SJSA1 (cell line): ENCODE results near the gene KCNG2. TPM values are rescaled to one million over a fixed set of nuclear protein-coding genes. Genes with fewer than 3 reads are reported as not detected.
A peak's percentile ranks its signal among the peaks of the same experiment; 100 is the strongest.

Source experiments
- DNase-seq, 2 experiments: peaks; one replicate each; pipeline ENCODE4 v3.0.0-alpha.2; 2015 to 2020; ENCODE audit warnings: low spot score in 2 of 2, low read depth in 1 of 2
- H3K27ac ChIP-seq: fragments of 250-450 bp; sonication (Bioruptor Pico); 2 replicates; pipeline ENCODE4 v1.5.1; 2020; ENCODE audit warnings: mild to moderate bottlenecking, moderate library complexity
- H3K27me3 ChIP-seq: fragments of 250-450 bp; sonication (Bioruptor Pico); replicated peaks from 2 replicates; pipeline ENCODE4 v1.5.1; 2020; ENCODE audit warnings: mild to moderate bottlenecking, moderate library complexity
- H3K36me3 ChIP-seq: fragments of 250-450 bp; sonication (Bioruptor Pico); 2 replicates; pipeline ENCODE4 v1.5.1; 2020; ENCODE audit warnings: mild to moderate bottlenecking
- H3K4me1 ChIP-seq: fragments of 250-450 bp; sonication (Bioruptor Pico); replicated peaks from 2 replicates; pipeline ENCODE4 v1.6.1; 2021; ENCODE audit warnings: mild to moderate bottlenecking
- H3K4me3 ChIP-seq: fragments of 250-450 bp; sonication (Bioruptor Pico); 2 replicates; pipeline ENCODE4 v1.5.1; 2020; ENCODE audit warnings: mild to moderate bottlenecking
- H3K9me3 ChIP-seq: fragments of 250-450 bp; sonication (Bioruptor Pico); replicated peaks from 2 replicates; pipeline ENCODE4 v1.5.1; 2020; ENCODE audit warnings: mild to moderate bottlenecking
- total RNA-seq: library from RNA; depleted of rRNA; stranded (reverse); fragments of >200 nt; shearing (Covaris generic); gene quantifications from 2 replicates; pipeline ENCODE4 v1.2.3, GENCODE V29; 2014

The KCNG2 gene
- total RNA-seq, 1 experiment from 2014 or later = not detected

- DNase-seq = no peak
Measured at GRCh38 chr18:79817607-79817998, 19.9 kb downstream of the KCNG2 start.

GRCh38 chr18:79818036-79818435 lies 20.3 kb downstream of the KCNG2 start:
- peak in 1 of 2 experiments; percentile 9 for DNase-seq
- 0 out of 2 replicates have a peak, but pooled peaks cover 8% of the 10 kb centered on the region for H3K27me3 ChIP-seq
- no peaks in the 10 kb centered on the region for H3K36me3 ChIP-seq
- H3K4me1 ChIP-seq = peaks cover 5% of the 10 kb centered on the region
- no peaks in the 10 kb centered on the region for H3K9me3 ChIP-seq
- H3K27ac ChIP-seq = no peak overlapping the region
- no peak overlapping the region for H3K4me3 ChIP-seq

More at GRCh38 chr18:79817607-79817998, 19.9 kb downstream of the KCNG2 start:
- Histone ChIP-seq H3K27me3 (0 out of 2 replicates have a peak, but pooled peaks cover 8% of the 10 kb centered on the region), H3K4me1 (peaks cover 5% of the 10 kb centered on the region), H3K4me3 (no peak overlapping the region), H3K36me3 (no peaks in the 10 kb centered on the region), H3K9me3 (no peaks in the 10 kb centered on the region), H3K27ac (no peak overlapping the region)

GRCh38 chr18:79818631-79819030 lies 20.9 kb downstream of the KCNG2 start:
- no peak overlapping the region for H3K4me3 ChIP-seq
- H3K4me1 ChIP-seq = peaks cover 5% of the 10 kb centered on the region
- no peak for DNase-seq
- H3K27ac ChIP-seq = no peak overlapping the region
- 0 out of 2 replicates have a peak, but pooled peaks cover 7% of the 10 kb centered on the region for H3K27me3 ChIP-seq
- H3K9me3 ChIP-seq = no peaks in the 10 kb centered on the region
- no peaks in the 10 kb centered on the region for H3K36me3 ChIP-seq

- H3K4me1 ChIP-seq = peaks cover 5% of the 10 kb centered on the region
- H3K27me3 ChIP-seq = 0 out of 2 replicates have a peak, but pooled peaks cover under 1% of the 10 kb centered on the region
- no peaks in the 10 kb centered on the region for H3K9me3 ChIP-seq
- H3K4me3 ChIP-seq = no peak overlapping the region
- no peak for DNase-seq
- H3K36me3 ChIP-seq = no peaks in the 10 kb centered on the region
- no peak overlapping the region for H3K27ac ChIP-seq
Measured at GRCh38 chr18:79819064-79819967, 21.6 kb downstream of the KCNG2 start.

DNA sequence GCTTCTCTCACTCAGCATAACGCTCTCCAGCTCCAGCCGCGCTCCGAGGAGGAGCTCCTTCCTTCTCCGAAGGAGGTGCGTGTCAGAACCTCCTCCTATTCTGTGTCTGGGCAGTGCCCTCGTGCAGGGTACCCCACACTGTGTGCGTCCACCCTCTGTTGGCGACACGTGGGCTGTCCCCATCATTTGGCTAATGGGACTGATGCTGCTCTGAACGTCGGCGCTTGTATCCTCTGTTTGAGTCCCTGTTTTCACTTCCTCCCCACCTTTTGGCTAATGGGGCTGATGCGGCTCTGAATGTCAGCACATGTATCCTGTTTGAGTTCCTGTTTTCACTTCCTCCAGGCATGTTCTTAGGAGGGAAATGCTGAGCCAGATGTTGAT lies 22.2 kb downstream of the KCNG2 start:
- no peaks in the 10 kb centered on the region for H3K36me3 ChIP-seq
- H3K27me3 ChIP-seq = no peaks in the 10 kb centered on the region
- DNase-seq = no peak
- no peak overlapping the region for H3K4me3 ChIP-seq
- H3K9me3 ChIP-seq = no peaks in the 10 kb centered on the region
- peaks cover 5% of the 10 kb centered on the region for H3K4me1 ChIP-seq
- H3K27ac ChIP-seq = no peak overlapping the region

DNA sequence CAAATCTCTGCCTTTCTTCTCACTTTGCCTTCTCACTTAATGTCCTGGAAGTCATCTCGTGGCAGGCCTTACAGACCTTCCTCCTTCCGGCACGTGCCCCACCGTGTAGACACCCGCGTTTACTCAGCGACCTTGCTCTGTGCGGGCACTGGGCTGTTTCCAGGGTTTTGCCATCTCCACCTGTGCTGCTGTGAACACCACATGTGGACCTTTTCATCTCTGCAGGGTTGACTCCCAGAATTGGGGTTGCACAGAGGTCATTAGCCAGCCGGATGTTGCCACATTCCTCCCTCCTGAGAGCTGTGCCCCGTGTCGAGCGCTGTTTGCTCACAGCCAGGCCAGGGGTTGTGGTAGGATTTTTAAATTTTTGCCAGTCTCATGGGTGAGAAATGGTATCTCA lies 25.4 kb downstream of the KCNG2 start:
- H3K27ac ChIP-seq = no peak overlapping the region
- no peak overlapping the region for H3K4me3 ChIP-seq
- no peaks in the 10 kb centered on the region for H3K36me3 ChIP-seq
- H3K4me1 ChIP-seq = no peaks in the 10 kb centered on the region
- H3K27me3 ChIP-seq = no peaks in the 10 kb centered on the region
- no peak for DNase-seq
- no peaks in the 10 kb centered on the region for H3K9me3 ChIP-seq

GRCh38 chr18:79825913-79826312 lies 28.2 kb downstream of the KCNG2 start:
- Histone ChIP-seq H3K27ac (no peak overlapping the region), H3K27me3 (no peaks in the 10 kb centered on the region), H3K4me3 (no peak overlapping the region), H3K36me3 (no peaks in the 10 kb centered on the region), H3K9me3 (no peaks in the 10 kb centered on the region), H3K4me1 (no peaks in the 10 kb centered on the region)
- no peak for DNase-seq

DNA sequence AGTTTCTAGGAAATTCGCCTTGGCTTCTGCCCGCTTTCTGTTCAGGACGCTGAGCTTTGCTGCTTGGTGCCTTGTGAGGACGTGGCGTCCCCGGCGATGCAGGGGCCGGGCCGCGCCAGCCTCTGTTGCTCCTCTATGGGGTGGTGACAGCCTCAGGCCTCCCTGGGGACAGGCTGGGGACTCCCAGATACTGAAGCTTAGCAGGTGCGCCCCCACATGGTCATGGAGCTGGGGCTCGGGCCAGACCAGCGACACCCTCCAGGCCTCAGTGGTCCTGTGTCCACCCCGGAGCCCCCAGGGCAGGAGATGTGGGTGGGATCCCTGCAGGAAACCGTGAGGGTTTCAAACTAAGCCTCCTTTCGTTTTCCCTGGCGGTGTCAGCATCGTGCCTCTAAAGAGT lies 29.2 kb downstream of the KCNG2 start:
- no peak overlapping the region for H3K4me3 ChIP-seq
- no peaks in the 10 kb centered on the region for H3K36me3 ChIP-seq
- H3K27me3 ChIP-seq = no peaks in the 10 kb centered on the region
- H3K4me1 ChIP-seq = no peaks in the 10 kb centered on the region
- no peak overlapping the region for H3K27ac ChIP-seq
- DNase-seq = no peak
- no peaks in the 10 kb centered on the region; the same call in 1 of the 2 replicates for H3K9me3 ChIP-seq

- no peaks in the 10 kb centered on the region for H3K27me3 ChIP-seq
- no peak overlapping the region for H3K4me3 ChIP-seq
- no peaks in the 10 kb centered on the region; the same call in 1 of the 2 replicates for H3K9me3 ChIP-seq
- H3K36me3 ChIP-seq = no peaks in the 10 kb centered on the region
- DNase-seq = no peak
- H3K4me1 ChIP-seq = no peaks in the 10 kb centered on the region
- H3K27ac ChIP-seq = no peak overlapping the region
Measured at GRCh38 chr18:79828258-79828657, 30.5 kb downstream of the KCNG2 start.

GRCh38 chr18:79829136-79829854 lies 31.6 kb downstream of the KCNG2 start:
- no peak overlapping the region for H3K4me3 ChIP-seq
- H3K27me3 ChIP-seq = no peaks in the 10 kb centered on the region
- no peaks in the 10 kb centered on the region; the same call in 1 of the 2 replicates for H3K9me3 ChIP-seq
- DNase-seq = no peak
- no peaks in the 10 kb centered on the region for H3K4me1 ChIP-seq
- H3K27ac ChIP-seq = no peak overlapping the region
- no peaks in the 10 kb centered on the region for H3K36me3 ChIP-seq

DNA sequence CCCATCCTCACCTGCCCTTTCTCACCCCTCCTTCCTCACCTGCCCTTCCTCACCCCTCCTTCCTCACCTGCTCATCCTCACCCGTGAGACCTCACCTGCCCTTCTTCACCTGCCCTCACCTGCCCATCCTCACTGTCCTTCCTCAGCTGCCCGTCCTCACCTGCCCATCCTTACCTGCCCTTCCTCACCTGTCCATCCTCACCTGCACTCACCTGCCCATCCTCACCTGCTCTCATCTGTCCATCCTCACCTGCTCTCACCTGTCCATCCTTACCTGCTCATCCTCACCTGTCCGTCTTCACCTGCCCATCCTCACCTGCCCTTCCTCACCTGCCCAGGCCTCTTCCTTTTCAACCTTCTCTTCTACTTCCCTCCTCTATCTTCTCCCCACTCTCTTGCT lies 34.4 kb downstream of the KCNG2 start:
- no peak for DNase-seq
- Histone ChIP-seq H3K4me3 (no peak overlapping the region), H3K27ac (no peak overlapping the region), H3K27me3 (no peaks in the 10 kb centered on the region), H3K4me1 (no peaks in the 10 kb centered on the region), H3K9me3 (no peaks in the 10 kb centered on the region; the same call in 1 of the 2 replicates), H3K36me3 (no peaks in the 10 kb centered on the region)

GRCh38 chr18:79834834-79835233 lies 37.1 kb downstream of the KCNG2 start:
- H3K27ac ChIP-seq = no peak overlapping the region
- H3K4me1 ChIP-seq = no peaks in the 10 kb centered on the region
- H3K27me3 ChIP-seq = no peaks in the 10 kb centered on the region
- H3K9me3 ChIP-seq = no peaks in the 10 kb centered on the region; the same call in 1 of the 2 replicates
- H3K36me3 ChIP-seq = no peaks in the 10 kb centered on the region
- H3K4me3 ChIP-seq = no peak overlapping the region
- DNase-seq = no peak

DNA sequence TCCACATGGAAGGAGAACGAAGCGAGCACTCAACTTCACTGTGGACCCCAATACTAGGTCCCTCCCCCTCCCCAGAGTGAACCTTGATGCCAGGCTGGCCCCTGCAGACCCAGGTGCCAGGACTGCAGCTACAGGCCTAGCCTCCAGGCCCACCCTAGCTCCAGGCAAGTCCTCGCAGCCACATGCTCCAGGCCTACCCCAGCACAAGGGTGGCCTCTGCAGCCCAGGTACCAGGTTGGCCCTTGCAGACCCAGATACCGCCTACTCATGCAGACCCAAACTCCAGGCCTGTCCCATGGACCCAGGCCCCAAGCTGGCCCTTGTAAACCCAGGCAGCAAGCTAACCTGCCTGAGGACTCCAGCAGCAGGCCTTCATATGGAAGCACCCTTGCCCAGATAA lies 44.2 kb downstream of the KCNG2 start:
- H3K4me1 ChIP-seq = no peaks in the 10 kb centered on the region
- H3K4me3 ChIP-seq = no peak overlapping the region
- no peaks in the 10 kb centered on the region for H3K9me3 ChIP-seq
- H3K27me3 ChIP-seq = no peaks in the 10 kb centered on the region
- H3K27ac ChIP-seq = no peak overlapping the region
- H3K36me3 ChIP-seq = no peaks in the 10 kb centered on the region
- peak in 1 of 2 experiments; percentile 24 for DNase-seq

- Histone ChIP-seq H3K36me3 (no peaks in the 10 kb centered on the region), H3K4me3 (no peak overlapping the region), H3K27me3 (no peaks in the 10 kb centered on the region), H3K4me1 (no peaks in the 10 kb centered on the region), H3K27ac (no peak overlapping the region), H3K9me3 (no peaks in the 10 kb centered on the region)
- peak in 1 of 2 experiments; percentile 33 for DNase-seq
Measured at GRCh38 chr18:79844999-79845563, 47.3 kb downstream of the KCNG2 start.
